GM18499 (cell line): ENCODE results near the gene DUS4L.
"Not testable (repeated sequence)": the region's sequence is repeated elsewhere in the genome, so short reads cannot be mapped to it uniquely, and the experiment has no call there.

ENCODE experiments used
- ATAC-seq: cut with Tn5 transposase; IDR thresholded peaks from one replicate; pipeline ENCODE4 v1.9.1; 2021; ENCODE audit warnings: moderate number of reproducible peaks; ENCODE audit not compliant: insufficient read depth, unreplicated experiment

The DUS4L gene

GRCh38 chr7:107563775-107564552 lies at the start of gene DUS4L, which contains the start of gene COG5:
Gene DUS4L, plus strand, starts transcription at chr7:107563971. Its CDS starts 3,100 bp downstream, at chr7:107567071.
Gene COG5, minus strand, starts transcription at chr7:107563920. Its CDS starts 24 bp downstream, at chr7:107563896.
- ATAC-seq = peak; percentile 84

DNA sequence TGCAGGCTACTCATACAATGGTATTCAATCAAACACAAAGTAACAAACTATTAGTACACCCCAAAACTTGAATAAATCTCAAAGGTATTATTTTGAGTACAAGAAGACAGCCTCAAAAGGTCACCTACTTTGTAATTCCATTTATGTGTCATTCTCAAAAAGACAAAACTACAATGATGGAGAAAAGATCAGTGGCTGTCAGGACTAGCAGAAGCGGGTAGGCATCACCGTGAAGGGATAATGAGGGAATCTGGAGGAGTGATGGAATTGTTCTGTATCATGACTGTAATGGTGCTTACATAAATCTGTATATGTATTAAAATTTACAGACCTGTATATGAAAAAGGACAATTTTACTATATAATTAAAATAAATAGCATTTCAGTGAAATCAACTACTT lies 37.1 kb upstream of the DUS4L start:
- ATAC-seq = no peak

- ATAC-seq = no peak
These were observed 36.6 kb upstream of the DUS4L start for GRCh38 chr7:107527196-107527595.

GRCh38 chr7:107528461-107528860 lies 35.3 kb upstream of the DUS4L start:
- no peak for ATAC-seq

DNA sequence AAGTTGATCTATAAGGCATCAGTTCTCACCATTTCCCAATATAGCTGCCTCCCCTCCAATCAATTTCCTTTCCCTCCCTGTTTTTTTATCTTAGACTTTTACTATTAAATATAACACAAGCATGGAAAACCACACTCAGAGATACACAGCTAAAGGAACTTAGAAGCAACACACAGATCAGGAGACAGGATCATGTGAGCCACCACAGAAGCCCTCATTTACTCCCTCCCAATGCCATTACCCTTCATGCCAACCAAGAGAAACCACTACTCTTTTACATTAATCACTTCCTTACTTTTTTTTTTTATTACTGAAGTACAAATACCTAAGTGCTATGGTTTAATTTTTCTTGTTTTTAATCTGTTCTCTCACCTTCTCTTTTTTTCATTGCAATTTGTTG lies 33.0 kb upstream of the DUS4L start:
- no peak for ATAC-seq

- no peak for ATAC-seq
These were observed 29.6 kb upstream of the DUS4L start for GRCh38 chr7:107534139-107534538.

GRCh38 chr7:107537228-107537627 lies 26.5 kb upstream of the DUS4L start:
- not testable (repeated sequence) for ATAC-seq

- ATAC-seq = no peak
These were observed 25.8 kb upstream of the DUS4L start for GRCh38 chr7:107538001-107538400.

DNA sequence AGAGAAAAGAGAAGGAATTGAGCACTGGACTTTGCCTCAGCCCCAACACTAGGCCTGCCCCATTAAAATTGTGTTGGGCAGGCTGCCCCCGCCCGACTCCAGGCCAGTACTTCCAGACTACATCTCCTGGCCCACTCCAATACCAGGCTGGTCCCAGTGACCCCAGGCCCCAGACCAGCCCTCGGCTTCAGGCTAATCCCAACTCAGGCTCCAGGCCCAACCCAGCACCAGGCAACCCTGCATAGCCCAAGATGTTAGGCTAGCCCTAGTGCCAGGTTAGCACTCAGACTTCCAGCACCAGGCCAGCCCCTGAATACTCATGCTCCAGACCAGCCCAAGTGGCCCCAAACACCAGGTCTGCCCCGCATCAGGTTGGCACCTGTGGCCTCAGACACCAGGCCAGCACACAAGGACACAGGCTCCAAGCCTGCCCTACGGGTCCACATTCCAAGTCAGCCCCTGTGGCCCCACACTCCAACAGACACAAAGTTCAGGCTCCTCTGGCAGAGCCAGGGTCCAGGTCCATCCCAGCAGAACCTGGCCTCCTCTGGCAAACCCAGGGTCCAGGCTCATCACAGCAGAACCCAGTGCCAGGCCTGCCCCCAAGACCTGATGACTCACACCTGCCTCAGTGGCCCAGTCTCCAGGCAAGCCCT lies 20.3 kb upstream of the DUS4L start:
- ATAC-seq = no peak

DNA sequence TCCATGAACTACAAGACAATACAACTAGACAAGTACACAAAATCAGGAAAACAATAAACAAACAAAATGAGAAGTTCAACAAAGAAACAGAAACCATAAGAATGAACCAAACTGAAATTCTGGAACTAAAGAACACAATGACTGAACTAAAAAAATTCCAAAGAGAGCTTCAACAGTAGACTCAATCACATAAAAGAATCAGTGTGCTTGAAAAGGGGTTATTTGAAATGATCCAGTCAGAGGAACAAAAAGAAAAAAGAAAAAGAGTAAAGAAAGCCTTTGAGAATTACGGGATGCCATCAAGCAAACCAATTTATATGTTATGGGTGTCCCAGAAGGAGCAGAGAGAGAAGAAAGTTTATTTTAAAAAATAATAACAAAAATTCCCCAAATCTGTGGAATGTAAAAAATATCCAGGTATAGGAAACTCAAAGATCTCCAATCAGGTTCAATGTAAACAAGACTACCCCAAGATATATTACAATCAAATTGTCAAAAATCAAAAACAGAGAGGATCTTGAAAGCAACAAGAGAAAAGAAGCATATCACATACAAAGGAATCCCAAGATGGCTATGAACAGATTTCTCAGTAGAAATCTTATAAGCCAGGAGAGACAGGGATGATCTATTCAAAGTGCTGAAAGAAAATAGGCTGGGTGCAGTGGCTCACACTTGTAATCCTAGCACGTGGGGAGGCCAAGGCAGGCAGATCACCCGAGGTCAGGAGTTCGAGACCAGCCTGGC lies 18.8 kb upstream of the DUS4L start:
- ATAC-seq = no peak

DNA sequence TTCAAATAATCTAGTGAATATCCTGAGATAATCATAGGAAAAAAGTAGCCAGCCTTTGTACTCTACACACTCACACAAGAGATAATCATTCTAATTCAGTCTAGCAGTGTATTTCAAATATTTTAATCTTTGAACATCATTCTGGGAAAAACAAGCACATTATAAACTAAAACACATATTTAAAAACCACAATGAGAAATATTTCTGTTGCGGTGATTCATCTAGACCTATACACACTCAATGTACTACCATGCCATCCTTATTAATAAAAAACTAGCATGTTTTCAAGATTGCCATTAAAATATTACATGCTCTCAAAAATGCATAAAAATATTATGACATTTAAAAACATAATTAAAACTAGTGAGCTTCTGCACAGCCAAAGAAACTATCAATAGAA lies 11.8 kb upstream of the DUS4L start:
- ATAC-seq = no peak

- ATAC-seq = no peak
These were observed 7.9 kb upstream of the DUS4L start for GRCh38 chr7:107555893-107556292.

DNA sequence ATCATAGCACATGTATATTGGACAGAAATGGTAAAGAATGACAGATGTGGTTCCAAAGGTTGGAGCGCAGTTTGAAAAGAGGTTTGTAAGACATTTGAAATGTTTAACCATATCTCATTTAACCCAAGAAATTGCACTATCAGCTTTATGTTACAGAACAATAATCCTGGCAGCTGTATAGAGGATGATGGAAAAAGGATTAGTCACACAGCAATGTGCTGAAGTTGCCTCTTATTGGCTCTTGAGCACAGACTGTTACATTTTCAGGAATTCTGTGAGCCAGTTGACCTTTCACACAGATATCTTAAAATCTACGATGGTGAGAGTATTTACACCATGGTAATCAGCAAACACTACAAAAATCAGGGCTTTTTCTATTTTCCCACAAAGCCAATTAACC lies 3.9 kb upstream of the DUS4L start:
- no peak for ATAC-seq

DNA sequence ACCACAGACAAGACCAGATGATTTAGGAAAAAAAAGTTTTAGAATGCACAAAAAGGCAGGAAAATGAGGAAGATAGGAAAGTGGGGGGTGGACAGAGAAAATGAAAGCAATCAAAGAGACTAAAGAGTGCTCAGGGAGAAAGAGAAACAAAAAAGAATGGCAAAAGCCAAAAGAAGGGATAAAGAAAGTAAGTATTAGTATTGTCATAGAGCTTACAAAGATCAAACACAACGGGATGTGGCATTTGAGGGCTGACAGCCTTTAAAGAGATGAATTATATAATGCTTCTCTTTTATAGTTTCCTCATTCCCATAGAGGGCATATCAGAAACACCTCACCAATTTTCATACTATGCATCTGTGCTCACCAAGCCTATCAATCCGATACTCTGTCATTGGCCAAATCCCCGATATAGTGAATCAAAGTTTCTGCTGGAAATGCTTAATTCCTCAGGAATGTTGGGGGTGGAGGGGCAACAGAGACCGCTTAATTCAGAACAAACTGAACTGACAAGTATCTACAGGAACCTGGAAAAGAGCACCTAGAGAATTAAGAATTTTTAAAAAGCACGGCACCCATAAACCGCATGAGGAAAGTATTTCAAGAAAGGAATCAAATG lies 2.8 kb upstream of the DUS4L start:
- ATAC-seq = no peak

DNA sequence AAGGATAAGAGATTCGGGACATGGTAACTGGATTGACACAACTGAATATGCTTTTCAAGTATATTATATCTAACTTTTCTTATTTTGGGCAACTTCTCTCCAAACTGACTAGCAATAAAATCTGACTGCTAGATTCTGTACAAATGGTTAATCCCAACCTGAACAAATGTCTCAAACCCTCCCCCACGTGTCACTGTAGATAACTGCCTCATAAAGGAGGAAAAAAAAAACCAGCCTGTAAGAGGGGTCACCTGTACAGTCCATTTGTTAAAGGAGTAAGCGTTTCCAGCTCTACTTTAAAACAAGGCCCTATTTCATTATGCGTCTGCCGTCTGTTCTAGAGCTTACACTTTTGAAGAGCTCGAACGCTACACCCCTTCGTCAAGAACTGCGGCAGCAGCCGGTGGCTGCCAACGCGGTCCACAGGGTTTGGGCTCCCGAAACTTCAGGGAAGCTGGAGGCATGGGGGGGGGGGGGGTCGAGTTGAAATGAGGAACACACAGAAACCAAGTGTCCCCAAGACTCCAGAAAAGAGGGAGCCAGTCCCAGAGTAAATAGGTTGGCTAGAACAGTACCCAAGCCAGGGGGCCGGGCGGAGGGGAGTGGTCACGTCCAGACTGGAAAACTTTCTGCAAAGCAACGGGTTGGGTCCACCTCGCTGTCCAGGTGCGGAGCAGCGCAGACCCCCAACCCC lies 543 bp upstream of the DUS4L start:
- ATAC-seq = peak; percentile 34

GRCh38 chr7:107564553-107565298 lies 955 bp downstream of the DUS4L start:
- no peak for ATAC-seq

DNA sequence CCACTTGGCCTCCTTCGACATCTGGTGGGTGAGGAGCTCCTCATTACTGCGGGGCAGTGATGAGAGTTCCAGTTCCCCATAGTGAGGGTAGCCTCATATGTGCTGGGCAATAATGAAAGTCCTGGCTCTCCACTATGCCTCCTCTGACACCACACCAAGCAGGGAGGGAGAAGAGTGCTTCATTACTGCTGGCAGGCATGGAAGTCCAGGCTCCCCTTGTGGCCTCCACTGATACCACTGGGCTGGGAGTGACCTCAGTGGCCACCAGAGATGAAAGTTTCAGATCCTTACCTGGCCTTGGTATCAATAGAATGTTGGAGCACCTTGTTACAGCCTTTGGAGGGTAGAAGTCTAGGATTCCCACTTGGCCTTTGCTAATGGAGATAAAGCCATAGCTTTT lies 6.5 kb downstream of the DUS4L start:
- ATAC-seq = no peak

- ATAC-seq = no peak
These were observed 9.8 kb downstream of the DUS4L start for GRCh38 chr7:107573537-107573936.

- no peak for ATAC-seq
These were observed 15.7 kb downstream of the DUS4L start for GRCh38 chr7:107579554-107579884.
